Stomach (tissue), 4 donors: ENCODE data around the gene CAVIN2.

Experiments
- CTCF ChIP-seq, 7 experiments: fragments of 450-650 bp in 4 of 7; fragments of 200-600 bp in 3 of 7; sonication (generic) in 3 of 7; IDR thresholded peaks; one replicate each; pipeline ENCODE4 v1.5.1; 2016 to 2019; ENCODE audit warnings: antibody characterized with exemption in 7 of 7, control low read depth in 2 of 7, mild to moderate bottlenecking in 1 of 7
- EP300 ChIP-seq: sonication (generic); formaldehyde crosslinking; IDR thresholded peaks from one replicate; pipeline ENCODE4 v1.6.1; 2017; ENCODE audit warnings: antibody characterized with exemption
- POLR2A ChIP-seq, 4 donors: fragments of 450-650 bp; IDR thresholded peaks; one replicate each; pipeline ENCODE4 v1.6.1; 2016; ENCODE audit warnings: antibody characterized with exemption in 4 of 4, control low read depth in 2 of 4, mild to moderate bottlenecking in 1 of 4, moderate library complexity in 1 of 4
- POLR2AphosphoS5 ChIP-seq, 3 donors: sonication (generic); formaldehyde crosslinking; IDR thresholded peaks; one replicate each; pipeline ENCODE4 v1.6.1; 2016; ENCODE audit warnings: antibody characterized with exemption in 3 of 3

GRCh38 chr2:191878548-191879279, 31.8 kb upstream of the CAVIN2 start:
- no peak for TF ChIP-seq CTCF (IDR thresholded peaks at IDR 0.05)
- TF ChIP-seq EP300 = no peak
- TF ChIP-seq POLR2AphosphoS5 (IDR thresholded peaks at IDR 0.05) = no peak
- no peak for TF ChIP-seq POLR2A (IDR thresholded peaks at IDR 0.05)
